ENCODE results near the gene OSBPL2.

Gene OSBPL2

DNA sequence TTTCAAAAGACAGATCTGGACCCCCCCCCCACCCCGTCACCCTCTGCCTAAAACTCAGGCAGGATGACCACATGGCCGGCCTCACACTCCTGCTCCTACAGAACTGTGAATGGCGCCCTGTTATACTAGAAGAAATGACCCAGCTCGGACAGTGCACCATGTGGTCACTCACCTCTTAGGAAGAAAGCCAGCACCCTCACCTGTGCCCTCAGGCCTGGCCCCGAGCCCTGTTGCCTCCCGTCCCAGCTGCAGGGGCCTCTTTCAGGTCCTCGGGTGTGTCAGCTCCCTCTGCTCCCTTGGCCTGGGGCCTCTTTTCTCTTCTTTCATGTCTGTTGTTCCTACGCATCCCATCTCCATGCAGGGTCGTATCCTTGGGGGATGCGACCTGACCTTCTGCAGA is 23.7 kb downstream of the OSBPL2 start:
- DNase-seq: no peak

DNA sequence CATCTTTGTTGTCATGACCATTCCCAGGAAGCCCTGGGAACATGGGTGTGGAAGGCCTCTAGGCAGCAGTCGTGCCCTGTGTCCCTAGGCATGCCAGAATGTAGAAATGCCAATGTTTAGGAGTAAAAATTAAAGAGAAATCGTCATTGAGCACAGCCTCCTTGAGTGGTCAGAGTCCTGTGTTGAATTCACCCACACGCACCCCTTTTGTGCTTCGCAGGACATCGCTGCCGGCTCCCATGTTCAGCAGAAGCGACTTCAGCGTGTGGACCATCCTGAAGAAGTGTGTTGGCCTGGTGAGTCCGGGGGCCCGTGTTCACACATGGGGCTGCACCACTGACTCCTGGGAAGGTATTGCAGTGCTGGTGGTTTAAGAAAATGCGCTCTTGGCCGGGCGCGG is 25.1 kb downstream of the OSBPL2 start:
- DNase-seq: no peak

DNA sequence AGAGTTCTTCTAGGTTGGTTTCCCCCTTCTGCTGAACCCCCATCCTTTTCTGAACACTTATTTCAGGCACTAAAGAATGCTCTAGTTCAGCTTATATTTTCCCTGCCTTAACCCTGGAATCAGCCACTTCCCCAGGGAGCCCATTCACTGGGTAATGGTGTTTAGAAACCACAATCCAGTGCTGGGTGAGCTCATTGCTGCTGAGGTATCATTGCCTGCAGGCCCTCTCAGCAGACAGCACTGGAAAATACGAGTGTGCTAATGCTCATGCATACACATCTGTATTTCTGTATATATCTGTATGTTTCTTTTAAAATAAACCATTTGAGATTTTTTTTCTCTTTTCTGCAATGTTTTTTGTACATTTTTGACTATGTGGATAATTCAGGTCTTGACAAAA is 27.0 kb downstream of the OSBPL2 start:
- no peak for DNase-seq

DNA sequence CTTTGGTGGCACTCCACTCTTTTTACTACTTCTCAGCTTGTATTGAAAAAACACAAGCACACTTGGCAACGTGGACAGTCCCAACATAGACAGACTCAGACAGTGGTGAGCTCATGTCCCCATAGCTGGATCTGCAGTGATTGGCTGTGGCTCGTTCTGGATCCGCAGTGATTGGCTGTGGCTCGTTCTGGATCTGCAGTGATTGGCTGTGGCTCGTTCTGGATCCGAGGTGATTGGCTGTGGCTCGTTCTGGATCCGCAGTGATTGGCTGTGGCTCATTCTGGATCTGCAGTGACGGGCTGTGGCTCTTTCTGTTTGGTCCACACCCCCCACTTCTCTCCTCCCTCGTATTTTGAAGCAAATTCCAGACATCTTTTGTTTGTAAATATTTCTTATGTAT is 28.0 kb downstream of the OSBPL2 start:
- DNase-seq: no peak

DNA sequence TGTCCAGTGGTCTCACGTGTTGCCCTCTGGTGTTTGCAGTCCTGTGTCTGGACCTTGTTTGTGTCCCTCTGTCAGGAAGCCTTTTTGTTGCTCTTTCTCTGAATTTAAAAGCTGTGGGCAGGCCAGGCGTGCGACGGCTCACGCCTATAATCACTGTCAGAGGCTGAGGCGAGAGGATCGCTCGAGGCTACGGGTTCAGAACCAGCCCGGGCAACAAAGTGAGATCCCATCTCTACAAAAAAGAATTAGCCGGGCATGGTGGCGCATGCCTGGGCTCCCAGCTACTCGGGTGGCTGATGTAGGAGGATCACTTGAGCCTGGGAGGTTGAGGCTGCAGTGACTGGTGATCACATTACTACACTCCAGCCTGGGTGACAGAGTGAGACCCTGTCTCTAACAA is 28.5 kb downstream of the OSBPL2 start:
- DNase-seq: no peak

DNA sequence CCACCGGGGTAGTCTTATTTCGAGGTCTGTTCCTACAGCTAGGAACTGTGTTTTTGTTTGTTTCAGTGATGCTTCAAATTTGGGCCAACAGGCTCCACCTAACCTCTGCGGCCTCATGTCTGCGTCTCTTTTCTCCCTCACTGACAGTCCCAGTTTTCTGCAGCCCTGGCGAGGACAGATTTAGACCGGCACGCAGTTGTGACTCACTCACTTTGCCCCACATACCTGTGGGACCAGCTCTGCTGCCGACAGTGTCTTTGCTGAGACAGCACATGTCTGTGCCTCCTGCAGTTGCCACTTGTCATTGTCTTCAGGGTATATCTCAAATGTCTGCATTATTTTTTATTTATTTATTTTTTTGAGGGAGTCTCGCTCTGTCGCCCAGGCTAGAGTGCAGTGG is 29.2 kb downstream of the OSBPL2 start:
- no peak for DNase-seq

DNA sequence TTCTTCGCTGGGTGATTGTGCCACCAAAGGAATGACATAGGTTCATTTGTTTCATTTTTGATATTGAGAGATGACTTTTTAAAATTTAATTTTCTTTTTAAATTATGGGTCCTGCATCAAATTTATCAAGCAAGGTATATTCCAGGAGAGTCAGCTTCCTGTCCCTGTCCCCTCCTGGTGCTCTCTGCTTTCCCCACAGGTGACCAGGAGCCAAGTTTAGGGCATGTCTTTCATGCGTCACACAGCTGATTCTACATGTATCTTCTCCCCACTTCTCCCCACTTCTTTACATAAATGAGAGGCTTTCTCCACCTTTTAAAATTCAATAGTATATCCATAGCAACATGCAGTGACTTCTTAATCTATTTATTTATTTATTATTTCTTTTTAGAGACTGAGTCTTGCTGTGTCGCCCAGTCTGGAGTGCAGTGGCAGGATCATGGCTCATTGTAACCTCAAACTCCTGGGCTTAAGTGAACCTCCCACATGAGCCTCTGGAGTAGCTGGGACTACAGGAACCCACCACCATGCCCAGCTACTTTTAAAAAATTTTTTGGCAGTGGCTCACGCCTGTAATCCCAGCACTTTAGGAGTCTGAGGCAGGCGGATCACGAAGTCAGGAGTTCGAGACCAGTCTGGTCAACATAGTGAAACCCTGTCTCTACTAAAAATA is 30.0 kb downstream of the OSBPL2 start:
- no peak for DNase-seq

DNA sequence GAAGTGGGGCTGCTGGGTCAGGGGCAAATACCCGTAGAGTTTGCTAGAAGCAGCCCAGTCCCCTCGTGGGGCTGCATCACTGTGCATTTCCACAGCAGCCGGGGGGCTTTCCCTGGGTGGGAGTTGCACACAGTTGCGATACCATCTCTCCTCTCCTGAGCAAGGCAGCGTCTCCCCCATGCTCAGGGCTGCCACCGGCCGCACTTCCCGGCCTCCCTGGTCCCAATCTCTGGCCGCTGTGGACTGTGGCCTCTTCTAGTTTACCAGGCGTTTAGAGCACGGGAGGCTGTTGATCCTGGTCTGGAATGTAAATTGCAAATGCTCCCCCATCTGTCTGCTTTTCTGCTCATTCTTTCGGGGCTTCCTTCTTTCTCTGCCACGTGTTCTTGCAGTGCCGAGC is 31.1 kb downstream of the OSBPL2 start:
- no peak for DNase-seq

DNA sequence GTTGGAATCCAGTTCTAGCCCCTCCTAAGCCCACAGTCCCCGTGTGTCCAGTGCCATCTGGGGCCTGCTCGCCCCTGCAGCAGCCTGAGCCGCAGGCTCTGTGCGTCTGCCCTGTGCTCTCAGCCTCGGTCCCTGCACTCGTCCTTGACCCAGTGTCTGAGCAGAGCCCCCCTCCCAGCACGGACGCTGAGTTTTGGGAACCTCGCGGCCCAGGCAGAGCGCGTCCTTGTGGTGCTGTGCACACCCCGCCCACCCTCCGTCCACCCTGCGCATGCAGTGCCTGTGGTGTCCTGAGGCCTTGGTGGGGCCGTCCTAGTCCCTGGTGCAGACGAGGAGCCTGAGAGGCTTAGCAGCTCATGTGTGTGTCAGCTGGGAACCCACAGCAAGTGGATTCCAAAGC is 31.6 kb downstream of the OSBPL2 start:
- no peak for DNase-seq

DNA sequence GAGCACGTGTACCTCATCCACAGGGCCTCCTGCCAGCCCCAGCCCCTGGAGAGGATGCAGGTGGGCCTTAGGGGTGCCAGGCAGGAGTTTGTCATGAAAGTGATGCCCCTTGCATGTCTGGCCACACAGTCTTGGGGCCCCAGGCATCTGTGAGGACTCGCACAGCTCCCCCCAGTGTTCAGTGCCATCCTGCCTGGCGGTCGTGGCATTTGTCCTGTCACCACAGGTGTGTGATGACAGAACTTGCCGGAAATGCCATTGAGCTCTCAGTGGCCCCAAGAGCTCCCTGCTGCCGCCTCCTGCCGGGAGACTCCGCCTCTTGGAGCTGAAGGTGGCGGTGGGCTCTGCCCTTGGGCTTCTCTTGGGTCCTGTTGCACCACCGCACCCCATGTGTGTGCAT is 33.9 kb downstream of the OSBPL2 start:
- no peak for DNase-seq

DNA sequence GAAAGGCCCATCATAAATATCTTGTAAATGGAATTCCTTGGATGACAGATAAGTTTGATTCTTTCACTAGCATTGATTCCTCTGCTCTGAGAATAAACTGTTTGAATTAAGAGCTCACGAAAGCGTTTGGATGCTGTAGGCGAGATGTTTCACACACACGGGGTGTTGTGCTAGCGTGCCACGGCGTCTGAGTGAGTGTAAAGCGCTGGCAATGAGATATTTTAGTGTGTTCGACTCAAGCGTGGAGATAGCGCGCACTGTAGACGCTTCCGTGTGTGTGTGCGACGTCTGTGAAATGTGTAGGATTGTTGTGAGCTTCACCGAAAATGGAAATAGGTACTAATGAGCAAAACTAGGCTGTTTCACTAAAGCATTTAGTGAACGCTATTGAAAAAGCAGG is 35.1 kb downstream of the OSBPL2 start:
- no peak for DNase-seq

DNA sequence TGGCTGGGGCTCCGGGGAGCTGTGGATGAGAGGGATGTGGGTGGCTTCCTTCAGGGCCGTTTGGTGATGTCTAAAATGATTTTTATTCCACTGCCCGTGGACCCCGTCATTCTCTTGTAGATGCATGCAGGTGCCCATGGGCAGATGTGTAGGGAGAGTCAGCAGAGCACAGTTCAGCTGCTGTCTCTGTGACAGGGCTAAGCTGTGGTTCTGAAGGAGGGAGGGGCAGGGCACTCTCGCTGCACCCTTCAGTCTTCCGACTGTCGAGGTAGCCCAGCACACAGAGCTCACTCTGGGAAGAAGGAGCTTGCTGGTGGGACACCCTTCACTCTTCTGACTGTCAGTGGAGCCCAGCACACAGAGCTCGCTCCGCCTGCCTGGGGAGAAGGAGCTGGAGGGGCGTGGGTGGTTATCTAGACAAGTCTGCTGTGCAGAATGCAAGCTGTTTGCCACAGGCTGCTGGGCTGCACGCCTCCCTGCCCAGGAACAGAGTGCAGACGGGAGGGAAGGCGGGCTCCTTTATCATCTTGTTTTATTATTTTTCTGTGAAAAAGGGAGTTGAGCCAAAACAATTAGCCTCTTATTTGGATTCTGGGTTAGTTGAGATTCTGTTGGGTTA is 36.1 kb downstream of the OSBPL2 start:
- DNase-seq: no peak

DNA sequence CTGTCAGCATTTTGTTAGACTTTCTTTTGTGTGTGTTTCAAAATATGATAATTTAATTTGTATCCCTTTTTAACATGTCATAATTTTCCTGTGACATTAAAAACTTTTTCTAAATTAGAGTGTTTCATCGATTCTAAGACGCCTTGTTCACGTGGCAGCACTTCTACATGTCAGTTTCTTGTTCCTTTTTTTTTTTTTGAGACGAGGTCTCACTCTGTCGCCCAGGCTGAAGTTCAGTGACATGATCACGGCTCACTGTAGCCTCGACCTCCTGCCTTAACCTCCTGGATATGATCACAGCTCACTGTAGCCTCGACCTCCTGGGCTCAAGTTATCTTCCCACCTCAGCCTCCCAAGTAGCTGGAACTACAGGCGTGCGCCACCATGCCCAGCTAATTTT is 36.9 kb downstream of the OSBPL2 start:
- DNase-seq: no peak

DNA sequence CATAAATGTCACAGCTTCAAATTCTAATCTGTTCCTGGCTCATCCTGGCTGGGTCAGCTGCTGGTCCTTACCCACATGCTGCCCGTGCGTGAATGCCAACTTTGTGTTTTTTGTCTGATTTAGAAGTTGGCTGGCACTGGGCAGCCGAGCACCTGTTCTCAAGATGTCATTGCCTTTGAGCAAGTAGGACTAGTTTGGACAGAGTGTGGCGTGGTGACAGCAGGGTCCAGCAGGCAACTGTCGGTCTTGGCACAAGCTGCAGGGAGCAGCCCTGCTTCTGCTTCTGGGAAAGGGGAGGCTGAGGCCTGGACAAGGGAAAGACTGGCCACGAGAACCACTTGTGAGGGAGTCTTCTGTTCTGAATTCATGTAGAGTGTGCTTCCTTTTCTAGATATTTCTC is 38.1 kb downstream of the OSBPL2 start:
- DNase-seq: no peak

DNA sequence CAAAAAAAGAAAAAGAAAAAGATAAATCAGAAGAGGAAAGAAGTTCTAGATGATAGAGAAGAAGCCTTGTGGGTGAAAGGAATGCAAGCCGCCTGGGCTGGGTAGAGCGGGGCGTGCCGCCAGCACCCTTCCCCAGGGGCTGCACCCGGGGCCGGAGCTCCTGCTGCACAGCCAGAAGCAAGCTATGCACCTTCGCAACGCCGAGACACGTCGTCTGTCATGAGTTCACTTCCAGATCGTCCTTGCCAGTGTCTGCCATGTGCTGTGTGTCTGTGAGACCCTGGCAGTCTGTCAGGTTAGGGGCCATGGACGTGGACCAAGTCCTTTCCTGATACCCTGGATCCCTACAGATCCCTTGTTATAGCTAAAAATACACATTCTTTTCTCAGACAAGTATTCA is 38.9 kb downstream of the OSBPL2 start:
- DNase-seq: no peak

DNA sequence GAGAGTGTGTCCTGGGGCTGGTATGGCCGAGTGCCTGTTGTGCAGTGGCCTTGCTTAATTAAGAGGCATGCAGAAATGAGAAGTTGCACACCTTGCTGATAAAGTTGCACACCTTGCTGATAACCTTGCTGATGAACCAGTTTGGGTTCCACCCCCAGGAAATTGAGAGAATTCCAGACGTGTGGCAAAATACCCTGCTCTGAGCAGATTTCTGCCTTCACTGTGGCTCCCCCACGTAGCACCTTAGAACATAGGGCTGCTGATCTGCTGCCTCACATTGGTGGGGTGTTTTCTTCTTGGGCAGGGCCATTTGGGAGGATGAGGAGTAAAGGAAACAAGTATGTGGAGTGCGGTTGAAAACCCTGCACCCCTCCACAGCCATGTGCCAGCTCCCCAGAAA is 42.0 kb downstream of the OSBPL2 start:
- DNase-seq: no peak

DNA sequence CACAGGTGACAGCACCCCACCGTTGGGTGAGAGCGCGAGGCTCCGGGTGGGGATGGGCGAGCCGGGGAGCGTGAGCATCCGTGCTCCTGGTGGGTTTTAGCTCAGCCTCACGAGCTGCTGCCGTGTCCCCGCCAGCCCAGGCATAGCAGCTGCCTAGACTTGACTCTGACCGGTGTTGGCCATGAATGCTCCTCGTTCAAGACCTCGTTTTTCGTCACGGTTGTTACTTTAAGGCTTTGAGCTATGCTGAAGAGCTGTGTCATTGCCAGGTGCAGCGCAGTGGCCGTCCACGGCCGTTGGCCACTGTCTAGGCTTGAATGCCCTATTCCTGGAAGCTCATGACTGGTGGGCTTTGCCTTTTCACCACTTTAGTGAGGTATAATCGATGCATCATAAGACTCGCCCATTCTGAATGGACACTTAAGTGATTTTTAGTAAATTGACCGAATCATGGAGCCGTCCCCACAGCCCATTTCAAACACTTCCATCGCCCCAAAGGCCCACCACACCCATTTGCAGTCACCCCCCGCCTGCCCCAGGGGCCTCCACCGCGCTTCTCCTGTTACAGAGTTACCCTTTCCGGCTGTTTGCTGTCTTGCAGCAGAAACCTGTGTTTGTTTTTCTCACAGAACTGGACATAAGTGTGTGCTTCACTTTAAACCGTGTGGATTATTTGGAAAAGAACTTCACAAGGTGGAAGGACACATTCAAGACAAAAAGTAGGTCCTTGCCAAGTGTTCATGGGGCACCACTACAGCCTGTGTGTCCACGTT is 43.0 kb downstream of the OSBPL2 start:
- DNase-seq: no peak

DNA sequence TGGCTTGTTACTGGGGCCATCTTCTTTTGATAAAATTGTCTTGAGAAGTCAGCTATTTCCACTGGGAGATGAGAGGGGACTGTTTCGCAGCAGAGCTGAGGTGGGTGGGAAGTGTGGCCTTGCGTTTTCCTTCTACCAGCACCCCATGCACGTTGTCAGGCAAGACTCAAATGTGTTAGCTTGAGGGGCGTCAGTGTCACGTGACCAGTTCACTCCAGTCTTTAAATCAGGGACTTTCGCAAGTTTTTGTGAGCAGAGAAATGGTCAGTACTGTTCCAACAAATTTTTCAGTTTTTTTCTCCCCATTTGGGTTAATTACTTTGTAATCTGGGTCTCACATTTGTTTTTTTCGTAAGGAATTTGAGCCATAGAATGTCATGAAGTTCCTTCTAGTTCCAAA is 43.8 kb downstream of the OSBPL2 start:
- no peak for DNase-seq

DNA sequence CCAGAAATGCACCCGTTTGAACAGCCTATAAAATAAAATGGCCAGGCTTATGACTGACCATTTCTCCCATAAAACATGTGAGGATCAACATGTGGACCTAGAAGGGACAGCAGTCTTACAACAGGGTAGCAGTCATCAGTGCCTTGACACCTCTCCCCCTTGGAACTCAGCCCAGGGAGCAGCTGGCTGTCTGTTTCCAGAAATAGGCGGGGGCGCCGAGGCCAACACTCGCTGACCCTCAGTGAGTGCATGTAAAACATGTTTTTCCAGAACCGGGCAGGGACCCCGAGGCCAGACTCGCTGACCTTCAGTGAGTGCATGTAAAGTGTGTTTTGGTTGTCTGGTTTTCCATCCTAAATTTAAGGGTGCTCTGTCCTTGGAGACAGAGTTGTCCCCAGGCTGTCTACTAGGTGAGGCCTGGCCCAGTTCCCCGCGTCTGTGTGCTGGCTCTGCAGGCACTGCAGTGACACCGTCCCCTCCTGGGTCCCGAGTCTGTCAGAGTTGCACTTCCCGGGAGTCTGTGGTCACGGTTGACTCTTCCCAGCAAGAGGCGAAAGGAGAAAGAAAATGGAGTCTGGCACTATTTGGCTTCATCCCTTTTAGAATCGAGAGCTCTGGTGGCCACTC is 44.7 kb downstream of the OSBPL2 start:
- no peak for DNase-seq

DNA sequence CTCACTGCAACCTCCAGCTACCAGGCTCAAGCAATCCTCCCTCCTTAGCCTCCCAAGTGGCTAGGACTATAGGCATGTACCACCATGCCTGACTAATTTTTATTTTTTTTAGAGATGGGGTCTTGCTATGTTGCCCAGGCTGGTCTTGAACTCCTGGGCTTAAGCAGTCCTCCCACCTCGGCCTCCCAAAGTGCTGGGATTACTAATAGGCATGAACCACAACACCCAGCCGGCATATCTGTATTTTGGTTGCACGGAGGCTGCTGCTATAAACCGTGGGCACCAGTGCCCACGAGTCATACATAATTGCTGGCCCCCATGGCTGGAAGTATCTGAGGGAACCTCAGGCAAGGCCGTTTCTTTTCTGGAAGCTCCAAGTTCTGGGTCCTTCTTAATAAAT is 46.1 kb downstream of the OSBPL2 start:
- DNase-seq: no peak

DNA sequence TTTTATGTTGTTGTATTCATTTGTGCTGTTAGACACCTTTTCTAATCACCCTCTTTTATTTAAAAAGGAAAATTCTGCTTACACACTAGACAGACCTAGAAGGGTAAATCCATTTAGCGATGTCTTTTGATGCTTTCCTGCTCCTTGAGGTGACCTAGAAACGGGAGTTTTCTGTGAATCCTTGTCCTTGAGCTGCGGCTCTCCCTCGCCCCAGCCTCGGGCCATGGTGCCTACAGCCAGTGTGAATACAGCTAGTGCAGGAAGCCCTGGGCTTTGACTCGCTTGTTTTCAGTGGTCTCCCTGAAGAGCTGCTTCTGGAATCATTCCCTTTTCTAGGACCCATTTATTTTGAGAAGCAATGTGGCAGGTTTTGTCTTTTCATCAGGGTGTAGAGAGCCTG is 46.8 kb downstream of the OSBPL2 start:
- no peak for DNase-seq

DNA sequence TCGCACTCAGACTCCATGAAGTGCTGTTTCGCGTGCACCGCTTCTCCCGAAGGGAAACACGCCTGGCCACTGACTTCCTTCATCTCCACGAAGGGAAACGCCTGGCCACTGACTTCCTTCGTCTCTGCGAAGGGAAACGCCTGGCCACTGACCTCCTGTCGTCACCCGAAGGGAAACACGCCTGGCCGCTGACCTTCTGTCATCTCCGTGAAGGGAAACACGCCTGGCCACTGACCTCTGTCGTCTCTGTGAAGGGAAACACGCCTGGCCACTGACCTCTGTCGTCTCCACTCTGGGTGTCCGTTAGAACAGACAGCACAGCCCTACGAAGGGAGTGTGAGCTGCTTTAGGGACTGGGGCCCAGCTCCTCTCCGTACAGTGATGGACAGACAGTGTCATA is 47.4 kb downstream of the OSBPL2 start:
- DNase-seq: no peak

DNA sequence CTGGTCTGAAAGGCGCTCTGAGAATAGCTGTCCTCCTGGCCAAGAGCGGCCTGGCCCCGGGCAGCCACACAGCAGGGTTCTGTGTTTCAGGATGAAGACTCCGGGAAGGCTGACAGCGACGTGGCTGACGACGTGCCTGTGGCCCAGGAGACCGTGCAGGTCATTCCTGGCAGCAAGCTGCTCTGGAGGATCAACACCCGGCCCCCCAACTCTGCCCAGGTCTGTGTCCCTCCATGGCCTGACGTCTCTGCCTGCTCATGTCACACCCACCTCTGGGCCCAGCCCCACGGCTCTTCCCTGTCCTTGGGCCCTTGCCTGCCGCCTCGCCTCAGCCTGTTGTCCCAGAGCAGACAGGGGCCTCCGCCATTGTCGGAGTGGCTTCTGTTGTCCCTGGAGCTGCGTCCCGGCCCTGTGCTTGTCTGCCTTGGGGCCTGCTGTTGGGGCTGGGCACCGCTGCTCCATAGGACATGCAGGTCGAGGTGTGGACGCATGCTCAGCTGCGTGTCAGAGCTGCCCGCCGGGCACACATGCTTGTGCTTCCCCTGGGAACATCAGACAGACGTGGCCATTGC is 48.3 kb downstream of the OSBPL2 start:
- no peak for DNase-seq

DNA sequence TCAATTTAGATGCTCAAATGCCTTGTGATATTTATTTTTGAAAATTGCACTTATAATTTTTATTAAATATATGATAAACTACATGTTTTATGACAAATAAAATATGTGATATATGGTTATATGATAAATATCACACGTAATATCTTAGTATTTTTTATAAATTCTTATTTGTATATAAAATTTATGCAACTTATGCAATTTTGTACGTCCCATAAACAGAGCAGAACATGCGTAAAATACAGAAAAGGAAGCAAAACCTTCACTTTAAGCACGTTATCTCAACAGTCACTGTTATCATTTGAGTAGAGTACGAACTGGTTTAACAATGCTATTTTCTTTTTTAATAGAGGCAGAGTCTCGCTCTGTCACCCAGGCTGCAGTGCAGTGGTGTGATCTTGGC is 48.8 kb downstream of the OSBPL2 start:
- no peak for DNase-seq

Data from stimulated activated CD4-positive, alpha-beta T cell treated with anti-CD3 and anti-CD28 coated beads, Interleukin-2, amount 100 ng/mL, for 48 hours (primary cell).